ENCODE measurements around the gene DOCK2.

- TF ChIP-seq CTCF (IDR thresholded peaks at IDR 0.05) (no peak), POLR2A (IDR thresholded peaks at IDR 0.05) (no peak)
These were observed 391.0 kb downstream of the DOCK2 start for GRCh38 chr5:170028124-170028523.

All from lower leg skin (tissue), 3 donors.